Activated CD8-positive, alpha-beta T cell treated with anti-CD3 and anti-CD28 coated beads for 36 hours (primary cell): ENCODE data around the gene AP1AR. TPM values are rescaled to one million over a fixed set of nuclear protein-coding genes. Genes with fewer than 3 reads are reported as not detected.
"Not testable (repeated sequence)": the region's sequence is repeated elsewhere in the genome, so short reads cannot be mapped to it uniquely, and the experiment has no call there.

Experiments used
- ATAC-seq: fragments of 200-7000 bp; cut with Tn5 transposase; one replicate; pipeline ENCODE4 v1.10.0; 2021; ENCODE audit warnings: mild to moderate bottlenecking, moderate library complexity
- CTCF ChIA-PET: fragments of 350-600 bp; sonication (Branson Sonifier 250); formaldehyde crosslinking; loops from one replicate; lab custom pipeline; 2021; ENCODE audit warnings: antibody characterized with exemption; lab: Charles Lee
- POLR2A ChIA-PET: fragments of 350-600 bp; sonication (Branson Sonifier 250); formaldehyde crosslinking; loops from one replicate; lab custom pipeline; 2021; ENCODE audit warnings: antibody characterized with exemption; lab: Charles Lee
- DNase-seq: peaks from one replicate; pipeline ENCODE4 v3.0.0-alpha.2; 2020
- H3K27ac Mint-ChIP-seq: one replicate; pipeline ENCODE4 v1.8.0; 2021; ENCODE audit warnings: mild to moderate bottlenecking, mixed read lengths
- H3K27me3 Mint-ChIP-seq: one replicate; pipeline ENCODE4 v1.8.0; 2021; ENCODE audit warnings: mixed read lengths
- H3K36me3 Mint-ChIP-seq: one replicate; pipeline ENCODE4 v1.8.0; 2021; ENCODE audit warnings: low read depth, mixed read lengths
- H3K4me1 Mint-ChIP-seq: one replicate; pipeline ENCODE4 v1.8.0; 2021; ENCODE audit warnings: low read depth, mixed read lengths
- H3K4me3 Mint-ChIP-seq: one replicate; pipeline ENCODE4 v1.8.0; 2021; ENCODE audit warnings: mild to moderate bottlenecking, moderate library complexity, mixed read lengths
- H3K9me3 Mint-ChIP-seq: one replicate; pipeline ENCODE4 v1.8.0; 2021; ENCODE audit warnings: mixed read lengths
- CTCF ChIP-seq: fragments of 200-600 bp; IDR thresholded peaks from one replicate; pipeline ENCODE4 v1.8.0; 2022; ENCODE audit warnings: antibody characterized with exemption, mild to moderate bottlenecking
- intact Hi-C: fragments of 100-400 bp; cut with micrococcal nuclease; formaldehyde crosslinking; loops from one replicate; pipeline ENCODE4 v1.10.0; 2022
- total RNA-seq, 2 experiments: library from RNA; stranded (reverse); gene quantifications; one replicate each; pipeline ENCODE4 v1.2.3, GENCODE V29; 2021

AP1AR gene
- total RNA-seq, 2 experiments from 2014 or later: 15.5 to 17.7 TPM

GRCh38 chr4:112299721-112300120, 68.1 kb downstream of the AP1AR start:
- DNase-seq (no peak), ATAC-seq (no peak)
- intact Hi-C loops: no loop called here
- no peak overlapping the region for H3K4me3 Mint-ChIP-seq
- ChIA-PET POLR2A (interaction anchor here (1.4 to 2.1 kb wide), 2 partner anchors 12 to 14 kb away, joined by 4 to 9 read pairs; partner anchors contain the start of gene TIFA), CTCF (interaction anchor here (1.0 to 1.9 kb wide), 4 partner anchors 9 to 28 kb away, joined by 3 to 11 read pairs (median 3); no protein-coding TSS in a partner anchor)
- peaks cover 32% of the 10 kb centered on the region for H3K4me1 Mint-ChIP-seq
- no peaks in the 10 kb centered on the region for H3K27me3 Mint-ChIP-seq
- no peaks in the 10 kb centered on the region for H3K36me3 Mint-ChIP-seq
- TF ChIP-seq CTCF: no peak
- no peak overlapping the region for H3K27ac Mint-ChIP-seq
- no peaks in the 10 kb centered on the region for H3K9me3 Mint-ChIP-seq

- no peak for TF ChIP-seq CTCF
- Mint-ChIP-seq H3K27ac (no peak overlapping the region), H3K27me3 (no peaks in the 10 kb centered on the region), H3K36me3 (peaks cover 5% of the 10 kb centered on the region), H3K4me1 (peaks cover 30% of the 10 kb centered on the region), H3K9me3 (no peaks in the 10 kb centered on the region), H3K4me3 (no peak overlapping the region)
- ATAC-seq (peak; percentile 74), DNase-seq (no peak)
- intact Hi-C loops: no loop called here
- ChIA-PET POLR2A (interaction anchor here (0.6 to 2.5 kb wide), 5 partner anchors 14 to 31 kb away, joined by 3 to 16 read pairs (median 3); partner anchors contain the start of gene TIFA), CTCF (interaction anchor here (0.7 to 1.7 kb wide), 5 partner anchors 17 to 35 kb away, joined by 3 to 6 read pairs (median 4); partner anchors contain the start of gene TIFA)
Measured at GRCh38 chr4:112302320-112303274, 71.0 kb downstream of the AP1AR start.

- H3K27ac Mint-ChIP-seq, DNase-seq, intact Hi-C loops, H3K36me3 Mint-ChIP-seq, H3K4me3 Mint-ChIP-seq, ATAC-seq, H3K27me3 Mint-ChIP-seq, CTCF ChIA-PET, POLR2A ChIA-PET, H3K9me3 Mint-ChIP-seq: not testable (repeated sequence)
- peaks cover 29% of the 10 kb centered on the region for H3K4me1 Mint-ChIP-seq
Measured at GRCh38 chr4:112305477-112305876, 73.9 kb downstream of the AP1AR start.

- intact Hi-C loops, H3K36me3 Mint-ChIP-seq, H3K27me3 Mint-ChIP-seq, H3K9me3 Mint-ChIP-seq, ATAC-seq: not testable (repeated sequence)
- peaks cover 26% of the 10 kb centered on the region for H3K4me1 Mint-ChIP-seq
- TF ChIP-seq CTCF: peak; percentile 21
- DNase-seq: peak; percentile 67
- ChIA-PET CTCF (interaction anchor here (0.8 to 2.3 kb wide), 9 partner anchors 9 to 74 kb away, joined by 3 to 11 read pairs (median 4); partner anchors contain the start of gene TIFA), POLR2A (interaction anchor here (1.5 kb wide), 1 partner anchor 24 kb away, joined by 9 read pairs; the partner anchor contains the start of gene TIFA)
- peak overlapping the region; percentile 67 for H3K4me3 Mint-ChIP-seq
- peak overlapping the region; percentile 49 for H3K27ac Mint-ChIP-seq
Measured at GRCh38 chr4:112309263-112309791, 77.7 kb downstream of the AP1AR start.

- H3K27me3 Mint-ChIP-seq: no peaks in the 10 kb centered on the region
- TF ChIP-seq CTCF: no peak
- POLR2A ChIA-PET: interaction anchor here (2.1 kb wide), 1 partner anchor 25 kb away, joined by 10 read pairs; the partner anchor contains the start of gene TIFA
- ATAC-seq (no peak), DNase-seq (no peak)
- no peak overlapping the region for H3K27ac Mint-ChIP-seq
- CTCF ChIA-PET: interaction anchor here (0.9 to 1.7 kb wide), 3 partner anchors 10 to 20 kb away, joined by 3 to 4 read pairs (median 4); no protein-coding TSS in a partner anchor
- H3K9me3 Mint-ChIP-seq: no peaks in the 10 kb centered on the region
- peaks cover 26% of the 10 kb centered on the region for H3K4me1 Mint-ChIP-seq
- peaks cover 3% of the 10 kb centered on the region for H3K36me3 Mint-ChIP-seq
- intact Hi-C loops: no loop called here
- H3K4me3 Mint-ChIP-seq: no peak overlapping the region
Measured at GRCh38 chr4:112311516-112311915, 79.9 kb downstream of the AP1AR start.
